MG63 (cell line): ENCODE results near the gene IGSF21. TPM values are rescaled to one million over a fixed set of nuclear protein-coding genes. Genes with fewer than 3 reads are reported as not detected.

Source experiments
- DNase-seq: peaks from one replicate; pipeline ENCODE4 v3.0.0-alpha.2; 2020
- H3K27me3 ChIP-seq: fragments of 250-450 bp; sonication (Bioruptor Pico); 2 replicates; pipeline ENCODE4 v1.5.1; 2020; ENCODE audit warnings: mild to moderate bottlenecking, moderate library complexity
- H3K36me3 ChIP-seq: fragments of 250-450 bp; sonication (Bioruptor Pico); 2 replicates; pipeline ENCODE4 v1.5.1; 2020; ENCODE audit warnings: mild to moderate bottlenecking, moderate library complexity
- H3K4me3 ChIP-seq: fragments of 250-450 bp; sonication (Bioruptor Pico); 2 replicates; pipeline ENCODE4 v1.5.1; 2020; ENCODE audit warnings: mild to moderate bottlenecking, moderate library complexity
- H3K9me3 ChIP-seq: fragments of 250-450 bp; sonication (Bioruptor Pico); 2 replicates; pipeline ENCODE4 v1.5.1; 2020; ENCODE audit warnings: mild to moderate bottlenecking, moderate library complexity
- total RNA-seq: library from RNA; depleted of rRNA; stranded (reverse); fragments of >200 nt; shearing (Covaris generic); gene quantifications from 2 replicates; pipeline ENCODE4 v1.2.3, GENCODE V29; 2014; ENCODE audit warnings: low replicate concordance

The IGSF21 gene
- total RNA-seq, 1 experiment from 2014 or later = not detected

DNA sequence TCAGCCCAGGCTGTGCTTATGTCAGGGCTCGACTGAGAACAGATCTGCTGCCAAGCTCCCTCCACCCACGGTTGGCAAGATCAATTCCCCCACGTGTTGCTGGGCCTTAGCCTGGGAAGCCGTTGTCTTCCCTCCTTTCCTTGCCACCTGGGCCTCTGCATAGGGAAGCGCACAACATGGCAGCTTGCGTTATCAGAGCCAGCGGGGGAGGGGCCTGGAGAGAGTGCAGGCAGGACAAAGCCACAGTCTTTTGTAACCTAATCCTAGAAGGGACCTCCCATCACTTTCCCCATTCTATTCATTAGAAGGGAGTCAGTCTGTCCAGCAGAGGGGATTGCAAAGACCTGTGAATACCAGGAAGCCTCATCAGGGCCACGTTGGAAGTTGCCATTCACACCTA is 17.0 kb upstream of the IGSF21 start:
- H3K4me3 ChIP-seq = no peak overlapping the region
- no peak for DNase-seq
- no peaks in the 10 kb centered on the region for H3K9me3 ChIP-seq
- H3K36me3 ChIP-seq = no peaks in the 10 kb centered on the region
- no peaks in the 10 kb centered on the region for H3K27me3 ChIP-seq

DNA sequence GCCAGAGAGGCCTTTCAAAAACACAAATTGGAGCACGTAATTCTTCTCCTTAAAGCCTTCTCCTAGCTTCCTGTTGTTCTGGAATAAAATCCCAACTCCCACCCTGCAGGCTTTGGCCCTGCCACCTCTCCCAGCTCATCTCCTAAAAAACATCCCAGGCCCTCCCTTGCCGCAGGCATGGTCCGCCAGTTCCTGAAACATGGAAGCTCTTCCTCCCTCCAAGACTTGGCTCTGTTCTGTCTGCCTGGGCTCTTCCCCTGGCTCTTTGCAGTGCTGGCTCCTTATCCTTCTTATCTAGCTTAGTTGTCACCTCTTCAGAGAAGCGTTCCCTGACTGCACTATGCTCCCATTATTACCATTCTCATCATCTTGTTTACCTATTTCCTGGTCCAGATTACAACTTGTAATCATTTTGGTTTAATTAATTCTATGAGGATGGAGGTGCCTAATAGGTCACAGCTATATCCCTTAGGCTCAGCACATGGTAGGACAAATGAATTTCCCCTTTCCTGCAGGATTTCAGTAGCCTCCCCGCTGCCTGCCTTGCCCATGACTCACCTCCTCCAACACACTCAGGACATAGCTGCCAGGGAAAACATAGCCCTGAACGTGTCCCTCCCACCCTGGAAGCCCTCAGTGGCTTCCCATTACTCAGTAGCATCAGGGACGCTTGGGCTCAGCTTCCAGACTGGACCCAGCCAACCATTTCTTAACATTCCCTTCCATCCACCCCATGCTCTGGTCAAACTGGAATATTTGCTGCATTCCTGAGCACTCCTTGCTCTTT is 15.7 kb upstream of the IGSF21 start:
- no peaks in the 10 kb centered on the region for H3K36me3 ChIP-seq
- peak; percentile 85 for DNase-seq
- H3K4me3 ChIP-seq = no peak overlapping the region
- H3K27me3 ChIP-seq = no peaks in the 10 kb centered on the region
- H3K9me3 ChIP-seq = no peaks in the 10 kb centered on the region

DNA sequence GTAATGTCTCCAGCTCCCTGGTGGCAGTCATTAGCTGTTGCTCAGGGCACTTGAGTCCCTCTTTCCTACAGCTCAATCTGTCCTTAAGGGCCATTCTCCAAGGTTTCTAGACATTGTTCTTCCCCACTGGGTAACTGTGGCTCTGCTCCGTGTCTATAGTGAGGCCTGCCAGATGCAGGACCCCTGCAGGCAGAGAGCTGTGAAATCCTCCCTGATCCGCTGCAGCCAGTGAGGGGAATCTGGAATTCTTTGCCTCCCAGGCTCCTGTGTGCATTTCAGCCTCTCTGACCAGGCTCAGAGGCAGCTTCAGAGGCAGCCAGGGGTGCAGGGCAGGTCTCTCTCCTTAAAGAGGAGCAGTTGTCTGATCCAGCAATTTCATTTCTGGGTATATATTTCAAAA is 14.4 kb upstream of the IGSF21 start:
- H3K36me3 ChIP-seq = no peaks in the 10 kb centered on the region
- DNase-seq = no peak
- H3K9me3 ChIP-seq = no peaks in the 10 kb centered on the region
- H3K4me3 ChIP-seq = no peak overlapping the region
- no peaks in the 10 kb centered on the region for H3K27me3 ChIP-seq

DNA sequence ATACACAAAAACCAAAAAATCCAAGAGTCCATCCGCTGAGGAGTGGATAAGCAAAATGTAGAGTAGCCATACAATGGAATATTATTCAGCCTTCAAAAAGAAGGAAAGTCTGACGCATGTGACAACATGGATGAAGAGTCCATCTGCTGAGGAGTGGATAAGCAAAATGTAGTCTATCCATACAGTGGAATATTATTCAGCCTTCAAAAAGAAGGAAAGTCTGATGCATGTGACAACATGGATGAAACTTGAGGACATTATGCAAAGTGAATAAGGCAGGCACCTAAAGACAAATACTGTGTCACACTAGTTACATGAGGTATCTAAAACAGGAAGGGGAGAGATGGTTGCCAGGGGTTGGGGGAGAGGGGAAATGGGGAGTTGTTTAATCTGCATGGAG is 14.0 kb upstream of the IGSF21 start:
- Histone ChIP-seq H3K27me3 (no peaks in the 10 kb centered on the region), H3K9me3 (no peaks in the 10 kb centered on the region), H3K36me3 (no peaks in the 10 kb centered on the region), H3K4me3 (no peak overlapping the region)
- no peak for DNase-seq

DNA sequence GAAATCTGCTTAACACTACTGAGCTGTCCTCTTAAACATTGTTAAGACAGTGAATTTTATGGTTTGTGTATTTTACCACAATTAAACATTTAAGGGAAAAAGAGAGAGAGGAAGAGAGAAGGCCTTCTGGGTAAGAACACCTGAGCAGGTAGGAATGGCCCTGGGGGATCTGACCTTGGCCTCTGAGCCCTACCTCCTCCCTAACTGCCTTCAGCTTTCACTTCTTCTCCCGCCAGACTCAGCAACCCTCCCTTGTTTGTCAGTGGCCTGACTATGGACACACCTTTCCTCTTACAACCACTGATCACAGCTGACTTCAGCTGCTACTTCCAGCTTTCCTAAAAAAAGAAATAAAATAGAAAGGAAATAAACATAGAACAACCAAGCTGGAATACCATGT is 13.5 kb upstream of the IGSF21 start:
- Histone ChIP-seq H3K9me3 (no peaks in the 10 kb centered on the region), H3K36me3 (no peaks in the 10 kb centered on the region), H3K4me3 (no peak overlapping the region), H3K27me3 (no peaks in the 10 kb centered on the region)
- no peak for DNase-seq

DNA sequence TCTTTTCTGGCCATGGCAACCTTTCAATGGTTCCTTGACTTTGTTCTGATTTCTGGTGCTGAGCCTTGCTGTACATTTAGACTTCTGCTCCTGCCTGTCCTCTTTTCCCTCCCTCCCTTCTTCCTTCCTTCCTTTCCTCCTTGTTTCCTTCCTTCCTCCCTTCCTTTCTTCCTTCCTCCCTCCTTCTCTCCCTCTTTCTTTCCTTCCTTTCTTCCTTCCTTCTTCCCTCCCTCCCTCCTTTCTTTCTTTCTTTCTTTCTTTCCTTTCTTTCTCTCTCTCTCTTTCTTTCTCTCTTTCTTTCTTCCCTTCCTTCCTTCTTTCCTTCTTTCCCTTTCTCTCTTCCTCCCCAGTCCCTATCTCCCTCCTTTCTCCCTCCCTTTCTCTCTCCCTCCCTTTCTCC is 10.4 kb upstream of the IGSF21 start:
- no peaks in the 10 kb centered on the region for H3K9me3 ChIP-seq
- DNase-seq = no peak
- H3K4me3 ChIP-seq = no peak overlapping the region
- H3K27me3 ChIP-seq = no peaks in the 10 kb centered on the region
- no peaks in the 10 kb centered on the region for H3K36me3 ChIP-seq

DNA sequence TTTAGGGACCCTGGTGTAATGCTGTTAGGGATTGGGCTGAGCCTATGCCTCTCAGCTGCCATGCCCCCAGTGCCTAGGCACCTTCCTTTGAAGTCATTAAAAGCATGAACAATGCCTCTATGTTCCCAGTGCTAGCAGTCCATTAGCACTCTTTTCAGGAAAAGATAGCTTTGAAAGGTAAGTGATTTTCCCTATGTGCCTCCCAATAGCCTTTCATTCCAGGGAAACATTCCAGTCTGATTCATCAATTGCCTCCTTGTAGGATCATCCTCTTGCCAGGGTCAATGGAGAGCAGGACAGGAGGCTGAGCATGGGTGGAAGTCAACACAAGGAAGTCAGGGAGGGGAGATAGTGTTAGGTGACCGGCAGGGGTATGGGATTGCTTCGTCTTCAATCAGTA is 8.6 kb upstream of the IGSF21 start:
- Histone ChIP-seq H3K27me3 (no peaks in the 10 kb centered on the region), H3K9me3 (no peaks in the 10 kb centered on the region), H3K36me3 (no peaks in the 10 kb centered on the region), H3K4me3 (no peak overlapping the region)
- DNase-seq = no peak

DNA sequence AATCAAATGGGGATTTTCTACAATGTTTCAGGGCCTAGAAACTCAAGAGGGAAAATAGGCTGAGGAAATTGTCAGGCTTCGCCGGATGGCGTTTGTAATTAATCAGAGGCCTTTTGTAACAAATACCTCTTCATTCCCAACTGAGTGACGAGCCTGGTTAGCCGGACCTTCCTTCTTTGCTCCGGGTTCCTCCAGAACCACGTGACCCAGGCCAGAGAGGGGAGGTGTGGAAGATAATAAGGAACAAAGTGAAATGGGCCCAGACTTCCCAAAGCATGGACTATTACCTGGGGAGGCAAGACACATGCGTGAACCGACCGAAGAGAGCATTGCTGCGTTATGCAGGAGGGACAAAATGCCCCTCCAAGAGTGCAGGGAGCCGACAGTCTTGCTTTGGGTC is 7.5 kb upstream of the IGSF21 start:
- DNase-seq = no peak
- H3K9me3 ChIP-seq = no peaks in the 10 kb centered on the region
- H3K4me3 ChIP-seq = no peak overlapping the region
- H3K27me3 ChIP-seq = no peaks in the 10 kb centered on the region
- no peaks in the 10 kb centered on the region for H3K36me3 ChIP-seq

DNA sequence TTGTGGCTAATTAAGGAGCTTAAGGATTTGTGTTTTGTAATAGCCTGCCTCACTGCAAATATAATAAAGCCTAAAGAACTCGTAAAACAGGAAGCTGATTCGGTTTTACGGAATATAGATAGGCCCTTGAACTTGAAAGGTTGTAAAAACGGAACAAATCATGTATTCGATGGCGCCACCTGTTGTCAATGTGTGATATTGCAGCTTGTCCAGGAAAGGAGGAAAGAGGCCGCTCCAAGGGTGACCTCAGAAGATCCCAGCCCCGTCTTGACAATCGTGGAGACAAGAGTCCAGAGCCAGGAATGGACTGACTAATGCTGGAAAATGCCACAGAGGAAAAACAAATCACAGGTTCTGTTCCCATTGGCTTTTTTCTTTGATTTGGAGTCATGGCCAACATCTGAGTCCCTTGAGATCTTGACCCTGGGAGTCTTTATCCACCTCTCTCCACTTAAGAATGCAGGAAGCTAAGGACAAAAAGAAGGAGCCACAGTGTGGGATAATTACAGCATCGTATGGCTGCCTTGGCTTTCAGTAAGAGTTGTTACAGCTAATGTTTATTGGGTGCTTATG is 7.0 kb upstream of the IGSF21 start:
- Histone ChIP-seq H3K27me3 (no peaks in the 10 kb centered on the region), H3K9me3 (no peaks in the 10 kb centered on the region), H3K4me3 (no peak overlapping the region), H3K36me3 (no peaks in the 10 kb centered on the region)
- peak; percentile 71 for DNase-seq

DNA sequence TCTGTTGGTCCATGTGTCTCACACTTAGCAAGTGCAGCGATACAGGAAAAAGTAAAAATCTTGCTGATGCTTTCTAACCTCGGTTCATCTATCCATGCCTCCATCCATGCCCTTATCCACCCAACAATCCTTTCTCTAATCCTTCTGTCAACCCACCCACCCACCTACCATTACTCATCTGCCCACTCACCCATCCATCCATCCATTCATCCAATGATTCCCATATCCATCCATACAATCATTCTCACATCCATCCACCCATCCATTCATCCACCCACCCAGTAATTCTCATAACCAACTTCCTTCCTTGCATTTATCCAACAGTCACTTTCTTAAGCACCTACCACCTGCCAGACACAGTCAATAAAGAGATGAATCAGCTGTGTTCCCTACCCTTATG is 6.1 kb upstream of the IGSF21 start:
- H3K9me3 ChIP-seq = no peaks in the 10 kb centered on the region
- no peaks in the 10 kb centered on the region for H3K36me3 ChIP-seq
- no peak overlapping the region for H3K4me3 ChIP-seq
- no peak for DNase-seq
- H3K27me3 ChIP-seq = peaks cover 2% of the 10 kb centered on the region; the same call in 1 of the 2 replicates

DNA sequence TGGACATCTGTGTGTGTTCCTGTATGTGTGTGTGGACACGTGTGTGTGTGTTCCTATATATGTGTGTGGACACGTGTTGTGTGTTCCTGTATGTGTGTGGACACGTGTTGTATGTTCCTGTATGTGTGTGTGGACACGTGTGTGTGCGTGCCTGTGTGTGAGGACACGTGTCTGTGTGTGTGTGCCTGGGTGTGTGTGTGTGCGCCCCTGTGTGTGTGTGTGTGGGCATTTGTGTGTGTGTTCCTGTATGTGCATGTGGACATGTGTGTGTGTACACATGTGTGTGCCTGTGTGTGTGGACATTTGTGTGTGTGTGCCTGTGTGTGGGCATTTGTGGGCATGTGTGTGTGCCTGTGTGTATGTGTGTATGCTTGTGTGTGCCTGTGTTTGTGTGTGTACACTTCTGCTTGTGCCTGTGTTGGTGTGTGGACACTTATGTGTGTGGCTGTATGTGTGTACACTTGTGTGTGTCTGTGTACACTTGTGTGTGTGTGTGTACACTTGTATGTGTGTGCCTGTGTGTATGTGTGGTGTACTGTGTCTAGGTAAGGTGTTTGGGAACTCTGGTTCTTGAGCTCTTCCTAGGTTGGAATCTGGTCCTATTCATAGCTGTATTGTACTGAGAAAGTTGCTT is 3.7 kb upstream of the IGSF21 start:
- Histone ChIP-seq H3K9me3 (no peaks in the 10 kb centered on the region), H3K27me3 (peaks cover 20% of the 10 kb centered on the region), H3K4me3 (no peak overlapping the region), H3K36me3 (no peaks in the 10 kb centered on the region)
- no peak for DNase-seq

DNA sequence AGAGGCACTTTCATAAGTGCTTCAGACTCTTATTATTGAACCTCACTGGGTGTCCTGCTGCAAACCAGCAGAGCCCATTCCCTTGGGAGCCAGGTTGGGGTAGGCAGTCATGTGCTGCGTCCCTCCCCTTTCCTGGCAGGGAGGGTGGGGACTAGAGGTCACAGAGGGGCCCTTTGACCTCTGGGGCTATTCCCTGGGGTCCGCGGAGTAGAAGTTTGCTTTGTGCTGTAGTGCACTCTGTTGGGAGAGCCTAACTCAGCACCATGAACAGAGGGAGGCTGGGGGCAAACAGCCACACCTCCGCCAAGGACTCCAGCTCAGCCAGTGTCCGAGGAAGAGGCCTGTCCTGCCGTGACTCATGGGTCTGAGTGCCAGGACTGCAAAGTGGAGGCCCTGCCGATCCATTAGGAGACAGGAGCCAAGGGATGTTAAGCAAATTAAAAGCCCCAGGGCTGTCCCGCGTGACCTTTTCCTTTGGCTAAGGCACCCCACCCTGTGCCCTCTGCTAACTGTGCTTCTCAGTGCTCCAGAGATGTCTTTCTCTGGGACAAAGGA is 3.0 kb upstream of the IGSF21 start:
- Histone ChIP-seq H3K36me3 (no peaks in the 10 kb centered on the region), H3K27me3 (peaks cover 27% of the 10 kb centered on the region), H3K9me3 (no peaks in the 10 kb centered on the region), H3K4me3 (no peak overlapping the region)
- DNase-seq = peak; percentile 84

DNA sequence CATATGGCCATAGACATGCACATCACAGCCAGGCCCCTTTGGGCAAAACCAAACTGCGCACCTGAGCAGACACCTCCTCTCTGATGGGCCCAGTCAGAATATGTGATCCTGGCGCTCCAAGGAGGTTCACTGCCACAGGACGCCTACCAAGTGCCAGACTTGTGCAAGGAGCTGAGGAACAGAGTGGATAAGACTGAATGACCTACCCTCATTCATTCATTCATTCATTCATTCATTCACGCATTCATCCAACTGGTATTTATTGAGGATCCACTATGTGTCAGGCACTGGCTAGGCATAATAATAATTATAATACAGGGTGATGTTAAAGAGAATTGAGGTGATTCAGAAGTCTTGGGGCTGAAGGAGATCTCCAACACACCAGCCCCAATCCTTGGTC is 2.4 kb upstream of the IGSF21 start:
- H3K27me3 ChIP-seq = peaks cover 33% of the 10 kb centered on the region

DNA sequence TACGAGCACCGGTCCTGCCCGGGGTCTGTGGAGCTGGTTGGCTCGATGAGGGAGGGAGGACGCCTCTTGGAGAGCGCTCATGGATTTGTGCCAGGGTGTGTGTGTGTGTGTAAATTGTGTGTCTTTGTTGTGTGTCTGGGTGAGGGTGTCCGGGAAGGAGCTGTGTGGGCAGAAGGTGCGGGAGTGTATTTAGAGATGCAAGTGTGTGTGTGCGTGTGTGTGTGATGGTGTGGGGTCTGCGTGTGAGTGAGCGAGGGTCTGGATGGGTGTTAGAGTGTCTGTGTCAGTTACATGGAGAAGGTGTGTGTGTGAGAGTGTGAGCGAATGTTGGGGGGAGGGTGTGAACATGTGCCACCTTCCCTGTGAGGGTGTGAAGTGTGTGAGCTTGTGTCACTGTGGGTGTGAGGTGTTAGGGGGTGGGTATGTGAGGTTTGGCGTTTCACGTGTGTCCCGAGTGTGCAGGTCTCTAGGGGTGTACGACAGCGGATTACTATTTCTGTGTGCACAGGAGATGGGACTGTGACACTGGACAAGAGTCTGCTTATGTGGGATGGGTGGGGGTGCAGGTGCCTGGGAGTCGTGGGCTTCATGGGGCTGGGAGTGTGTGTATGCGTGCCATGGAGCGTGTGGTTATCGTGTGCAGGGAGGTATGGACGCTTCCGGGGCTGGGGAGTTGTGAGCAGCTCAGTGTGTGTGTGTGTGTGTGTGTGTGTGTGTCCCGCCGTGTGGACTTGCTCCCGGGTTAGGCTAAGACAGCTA is 880 bp downstream of the IGSF21 start:
- Histone ChIP-seq H3K4me3 (no peak overlapping the region), H3K27me3 (peaks cover 48% of the 10 kb centered on the region), H3K36me3 (no peaks in the 10 kb centered on the region), H3K9me3 (no peaks in the 10 kb centered on the region)
- no peak for DNase-seq

More for the DNA sequence above, 2.4 kb upstream of the IGSF21 start:
- Histone ChIP-seq H3K9me3 (no peaks in the 10 kb centered on the region), H3K4me3 (no peak overlapping the region), H3K36me3 (no peaks in the 10 kb centered on the region)
- no peak for DNase-seq

DNA sequence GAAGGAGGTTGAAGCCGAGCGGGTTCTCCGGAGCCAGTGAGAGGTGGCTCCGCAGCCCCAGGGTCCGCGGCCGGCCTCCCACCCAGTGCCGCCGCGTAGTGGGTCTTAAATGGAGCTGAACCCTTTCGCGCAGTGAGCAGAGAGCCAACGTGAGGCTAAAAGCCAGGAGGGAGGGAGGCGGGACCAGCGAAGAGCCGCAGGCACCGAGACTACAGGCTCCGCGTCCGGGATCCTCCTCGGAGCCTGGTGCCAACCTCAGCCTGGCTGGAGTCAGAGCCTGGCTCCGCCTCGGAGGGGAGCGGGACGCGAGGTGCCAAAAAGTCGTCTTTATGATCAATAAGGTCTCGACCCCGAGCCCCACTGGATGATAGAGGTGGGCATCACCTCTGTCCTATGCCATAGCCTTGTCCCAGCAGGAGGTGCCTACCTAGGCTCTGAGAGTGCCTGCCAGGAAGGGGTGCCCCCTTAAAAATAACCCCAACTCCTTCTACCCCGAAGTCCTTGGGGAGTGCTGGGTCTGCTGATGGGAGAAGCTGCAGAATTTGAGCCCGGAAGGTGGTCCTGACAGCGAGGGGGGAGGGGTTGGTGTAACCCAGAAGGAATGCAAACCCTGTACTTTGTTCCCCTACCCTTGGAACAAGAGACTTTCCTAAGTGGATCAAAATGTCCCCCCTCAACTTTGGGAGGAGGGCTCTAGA is 1.6 kb downstream of the IGSF21 start:
- Histone ChIP-seq H3K27me3 (peaks cover 48% of the 10 kb centered on the region), H3K4me3 (no peak overlapping the region), H3K9me3 (no peaks in the 10 kb centered on the region), H3K36me3 (no peaks in the 10 kb centered on the region)
- peak; percentile 34 for DNase-seq

DNA sequence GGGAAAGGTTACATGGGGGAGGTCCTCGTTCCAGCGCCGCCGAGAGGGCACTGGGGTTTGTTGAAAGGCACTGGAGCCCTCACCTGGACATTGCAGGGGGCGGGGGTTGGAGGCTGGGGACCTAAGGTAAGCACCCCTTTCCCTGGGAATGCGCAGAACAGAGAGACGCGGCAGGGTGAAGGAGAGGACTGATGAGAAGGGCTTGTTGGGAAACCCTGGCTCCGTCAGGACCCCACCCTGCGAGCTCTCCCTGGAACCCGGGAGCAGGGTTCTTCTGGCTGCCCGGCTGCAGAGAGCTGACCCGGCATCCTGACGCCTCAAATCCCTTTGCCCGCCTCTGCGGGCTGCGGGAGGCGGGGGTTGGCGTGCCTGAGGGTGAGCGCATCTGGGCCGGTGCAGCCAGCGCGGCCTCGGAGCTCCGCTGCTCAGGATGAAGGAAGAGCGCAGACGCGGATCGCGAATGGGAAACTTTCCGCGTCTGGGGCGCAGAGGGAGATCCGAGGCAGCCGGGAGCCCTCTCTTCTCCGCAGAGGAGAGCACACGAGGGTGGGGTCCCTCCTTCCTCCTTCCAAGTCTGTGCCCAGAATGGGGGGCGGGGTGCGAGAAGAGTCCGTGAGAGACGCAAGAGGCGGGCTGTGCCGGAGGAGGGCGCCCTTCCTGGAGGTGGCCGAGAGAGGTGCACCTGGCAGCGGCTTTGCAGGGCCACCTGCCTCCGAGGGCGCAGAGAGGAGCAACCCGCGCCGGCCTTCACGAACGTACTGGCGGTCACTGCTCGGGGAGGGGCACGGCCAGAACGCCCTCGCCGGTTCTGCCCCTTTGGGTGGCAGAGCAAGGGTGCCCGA is 2.4 kb downstream of the IGSF21 start:
- DNase-seq = peak; percentile 55
- H3K4me3 ChIP-seq = no peak overlapping the region
- H3K9me3 ChIP-seq = no peaks in the 10 kb centered on the region
- peaks cover 48% of the 10 kb centered on the region for H3K27me3 ChIP-seq
- H3K36me3 ChIP-seq = no peaks in the 10 kb centered on the region
